Measurements from ENCODE around the gene ENC1. TPM values are rescaled to one million over a fixed set of nuclear protein-coding genes. Genes with fewer than 3 reads are reported as not detected.
A peak's percentile ranks its signal among the peaks of the same experiment; 100 is the strongest.
"Not testable (repeated sequence)": the region's sequence is repeated elsewhere in the genome, so short reads cannot be mapped to it uniquely, and the experiment has no call there.

ENC1 gene
- total RNA-seq, 1 donor from 2014 or later: 7.1 TPM

DNA sequence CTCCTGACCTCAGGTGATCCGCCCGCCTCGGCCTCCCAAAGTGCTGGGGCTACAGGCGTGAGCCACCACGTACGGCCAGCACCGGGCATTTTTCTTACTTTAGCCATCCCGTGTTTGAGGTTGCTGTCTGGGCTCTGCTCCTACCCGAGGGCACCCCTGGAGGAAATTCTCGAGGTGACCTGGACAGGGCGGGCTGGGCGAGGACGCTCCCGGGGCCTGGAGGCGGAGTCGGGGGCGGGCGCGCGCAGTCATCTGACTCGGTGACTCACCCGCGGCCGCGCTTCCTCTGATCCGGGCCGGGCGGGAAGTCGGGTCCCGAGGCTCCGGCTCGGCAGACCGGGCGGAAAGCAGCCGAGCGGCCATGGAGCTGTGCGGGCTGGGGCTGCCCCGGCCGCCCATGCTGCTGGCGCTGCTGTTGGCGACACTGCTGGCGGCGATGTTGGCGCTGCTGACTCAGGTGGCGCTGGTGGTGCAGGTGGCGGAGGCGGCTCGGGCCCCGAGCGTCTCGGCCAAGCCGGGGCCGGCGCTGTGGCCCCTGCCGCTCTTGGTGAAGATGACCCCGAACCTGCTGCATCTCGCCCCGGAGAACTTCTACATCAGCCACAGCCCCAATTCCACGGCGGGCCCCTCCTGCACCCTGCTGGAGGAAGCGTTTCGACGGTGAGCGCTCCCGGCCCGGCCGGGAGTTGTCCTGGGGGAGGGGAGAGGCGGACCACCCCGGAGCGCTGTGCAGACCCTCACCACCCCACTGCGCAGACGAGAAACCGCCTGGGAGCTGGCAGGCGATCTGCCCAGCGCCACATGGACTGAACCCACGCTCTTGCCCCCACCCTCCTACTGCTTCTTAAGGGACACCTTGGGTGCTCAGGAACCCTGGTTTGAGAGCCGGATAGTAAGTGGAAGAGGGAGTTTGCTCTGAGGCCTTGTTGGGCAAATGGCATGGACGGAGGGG lies 44.6 kb upstream of the ENC1 start, which contains the start of gene HEXB:
Gene HEXB (plus strand): TSS at position 334 of the 952 bp plus-strand sequence. CDS start 28 bp downstream, at position 362.
- Histone ChIP-seq H3K4me1 (peaks cover 21% of the 10 kb centered on the region), H3K9me3 (no peaks in the 10 kb centered on the region), H3K27me3 (no peaks in the 10 kb centered on the region), H3K27ac (peak within 1 kb of the TSS; percentile 86), H3K4me3 (peak within 1 kb of the TSS; percentile 65 to 79), H3K36me3 (peaks cover 0 to 6% of the 10 kb centered on the region in 2 donors)
- no peak for DNase-seq (ENCODE audit: extremely low spot score in 2 of 2)
- peak; percentile 28 to 80 for TF ChIP-seq POLR2A (IDR thresholded peaks at IDR 0.05)
- peak; percentile 74 to 87 for TF ChIP-seq POLR2AphosphoS5 (IDR thresholded peaks at IDR 0.05; ENCODE audit: insufficient read depth in 1 of 2, low read depth in 1 of 2)
- TF ChIP-seq, protein P1, sequence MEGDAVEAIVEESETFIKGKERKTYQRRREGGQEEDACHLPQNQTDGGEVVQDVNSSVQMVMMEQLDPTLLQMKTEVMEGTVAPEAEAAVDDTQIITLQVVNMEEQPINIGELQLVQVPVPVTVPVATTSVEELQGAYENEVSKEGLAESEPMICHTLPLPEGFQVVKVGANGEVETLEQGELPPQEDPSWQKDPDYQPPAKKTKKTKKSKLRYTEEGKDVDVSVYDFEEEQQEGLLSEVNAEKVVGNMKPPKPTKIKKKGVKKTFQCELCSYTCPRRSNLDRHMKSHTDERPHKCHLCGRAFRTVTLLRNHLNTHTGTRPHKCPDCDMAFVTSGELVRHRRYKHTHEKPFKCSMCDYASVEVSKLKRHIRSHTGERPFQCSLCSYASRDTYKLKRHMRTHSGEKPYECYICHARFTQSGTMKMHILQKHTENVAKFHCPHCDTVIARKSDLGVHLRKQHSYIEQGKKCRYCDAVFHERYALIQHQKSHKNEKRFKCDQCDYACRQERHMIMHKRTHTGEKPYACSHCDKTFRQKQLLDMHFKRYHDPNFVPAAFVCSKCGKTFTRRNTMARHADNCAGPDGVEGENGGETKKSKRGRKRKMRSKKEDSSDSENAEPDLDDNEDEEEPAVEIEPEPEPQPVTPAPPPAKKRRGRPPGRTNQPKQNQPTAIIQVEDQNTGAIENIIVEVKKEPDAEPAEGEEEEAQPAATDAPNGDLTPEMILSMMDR (IDR thresholded peaks at IDR 0.05): no peak
- intact Hi-C loops (cut with DNase I): no loop called here

DNA sequence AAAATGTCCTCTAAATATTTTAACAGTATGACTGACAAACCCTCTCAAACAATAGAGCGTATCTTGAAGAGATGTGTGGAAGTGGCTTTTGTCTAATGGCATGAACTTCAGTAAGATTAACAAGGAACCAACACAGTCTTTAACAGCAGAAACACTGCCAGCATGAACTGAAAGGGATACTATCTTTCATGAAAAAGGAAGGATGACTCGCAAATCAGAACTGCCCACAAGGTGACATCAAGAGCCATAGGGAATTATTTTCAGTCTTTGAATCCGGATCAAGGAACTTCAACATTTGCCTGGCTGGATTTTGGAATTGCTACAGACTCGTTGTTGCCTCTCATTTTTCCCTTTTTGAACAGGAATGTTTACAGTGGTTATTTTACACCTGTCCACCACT lies 39.4 kb upstream of the ENC1 start:
- no peaks in the 10 kb centered on the region for H3K9me3 ChIP-seq
- intact Hi-C loops (cut with DNase I): no loop called here
- no peak overlapping the region for H3K4me3 ChIP-seq
- H3K36me3 ChIP-seq: no peaks in the 10 kb centered on the region
- TF ChIP-seq POLR2AphosphoS5 (IDR thresholded peaks at IDR 0.05; ENCODE audit: insufficient read depth in 1 of 2, low read depth in 1 of 2) (no peak), POLR2A (IDR thresholded peaks at IDR 0.05) (no peak)
- TF ChIP-seq, protein P1 (IDR thresholded peaks at IDR 0.05): no peak
- H3K27me3 ChIP-seq: no peaks in the 10 kb centered on the region
- H3K27ac ChIP-seq: no peak overlapping the region
- DNase-seq (ENCODE audit: extremely low spot score in 2 of 2): no peak
- no peaks in the 10 kb centered on the region for H3K4me1 ChIP-seq

DNA sequence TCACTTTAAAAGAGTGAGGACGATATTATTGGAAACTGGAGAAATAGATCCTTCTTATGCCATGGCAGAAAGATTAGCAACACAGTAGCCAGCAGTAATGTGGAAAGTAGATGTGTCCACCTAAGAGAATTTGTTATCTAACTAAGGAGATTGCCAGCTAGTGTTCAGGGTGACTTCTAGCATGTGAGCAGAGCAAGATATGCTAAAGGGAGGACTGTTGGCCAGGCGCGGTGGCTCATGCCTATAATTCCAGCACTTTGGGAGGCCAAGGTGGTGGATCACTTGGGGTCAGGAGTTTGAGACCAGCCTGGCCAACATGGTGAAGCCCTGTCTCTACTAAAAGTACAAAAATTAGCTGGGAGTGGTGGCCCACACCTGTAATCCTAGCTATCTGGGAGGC lies 38.8 kb upstream of the ENC1 start:
- H3K9me3 ChIP-seq; intact Hi-C loops (cut with DNase I): not testable (repeated sequence)

DNA sequence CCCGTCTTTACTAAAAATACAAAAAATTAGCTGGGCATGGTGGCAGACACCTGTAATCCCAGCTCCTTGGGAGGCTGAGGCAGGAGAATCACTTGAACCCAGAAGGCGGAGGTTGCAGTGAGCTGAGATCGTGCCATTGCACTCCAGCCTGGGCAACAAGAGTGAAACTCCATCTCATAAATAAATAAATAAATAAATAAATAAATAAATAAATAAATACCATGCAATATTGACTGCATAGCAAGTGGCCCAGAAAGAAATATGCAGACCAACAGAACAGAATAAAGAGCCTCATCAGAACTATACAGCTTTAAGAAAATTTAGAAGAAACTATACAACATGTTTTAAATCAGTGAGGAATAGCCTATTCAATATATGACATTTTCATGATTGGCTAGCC lies 37.6 kb upstream of the ENC1 start:
- DNase-seq (ENCODE audit: extremely low spot score in 2 of 2); H3K4me1 ChIP-seq; H3K4me3 ChIP-seq; H3K36me3 ChIP-seq; H3K9me3 ChIP-seq; intact Hi-C loops (cut with DNase I); H3K27me3 ChIP-seq; H3K27ac ChIP-seq: not testable (repeated sequence)

More for the DNA sequence above, 38.8 kb upstream of the ENC1 start:
- H3K4me1 ChIP-seq; H3K27me3 ChIP-seq; H3K27ac ChIP-seq; H3K36me3 ChIP-seq; DNase-seq (ENCODE audit: extremely low spot score in 2 of 2); H3K4me3 ChIP-seq: not testable (repeated sequence)

GRCh38 chr5:74676466-74676865 lies 35.9 kb upstream of the ENC1 start:
- H3K4me1 ChIP-seq; H3K4me3 ChIP-seq; H3K9me3 ChIP-seq; DNase-seq (ENCODE audit: extremely low spot score in 2 of 2); H3K27me3 ChIP-seq; H3K36me3 ChIP-seq; H3K27ac ChIP-seq; intact Hi-C loops (cut with DNase I): not testable (repeated sequence)

DNA sequence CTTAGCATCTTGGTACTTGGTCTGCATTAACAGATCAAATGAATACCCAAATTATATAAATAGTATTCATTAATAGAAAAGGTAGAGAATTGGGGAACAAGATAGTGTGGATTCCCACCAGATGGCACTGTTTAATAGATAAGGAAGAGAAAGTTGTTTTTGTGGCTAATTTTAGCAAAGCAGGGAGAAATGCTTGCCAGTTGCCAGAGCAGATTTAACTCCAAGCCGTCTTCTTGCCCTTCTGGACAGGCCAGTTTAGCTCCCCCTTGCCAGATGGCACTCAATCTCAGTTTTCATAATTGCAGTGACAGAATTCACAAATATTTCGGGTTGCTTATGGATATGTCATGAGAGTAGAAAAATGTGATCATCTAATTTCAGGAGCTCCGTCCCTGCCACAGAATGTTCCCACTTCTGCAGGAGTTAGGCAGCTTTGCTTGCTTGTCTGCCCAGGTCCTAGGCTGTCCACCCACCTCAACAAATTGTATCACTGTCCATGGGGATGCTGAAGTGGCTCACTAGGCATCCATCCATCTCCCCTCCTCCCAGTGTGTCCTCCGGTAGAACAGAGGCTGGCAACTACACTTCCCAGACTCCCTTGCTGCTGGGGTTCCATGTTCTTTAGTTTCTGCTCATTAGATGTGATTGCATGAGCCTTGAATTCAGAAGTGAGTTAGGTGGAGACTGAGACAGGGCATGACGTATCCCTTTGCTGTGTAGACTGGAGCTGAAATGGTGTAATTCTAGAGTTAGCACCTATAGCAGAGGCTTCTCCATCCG lies 32.7 kb upstream of the ENC1 start:
- H3K27ac ChIP-seq: peak overlapping the region; percentile 37
- no peaks in the 10 kb centered on the region for H3K9me3 ChIP-seq
- intact Hi-C loops (cut with DNase I): no loop called here
- no peaks in the 10 kb centered on the region for H3K27me3 ChIP-seq
- no peak for TF ChIP-seq POLR2A (IDR thresholded peaks at IDR 0.05)
- TF ChIP-seq POLR2AphosphoS5 (IDR thresholded peaks at IDR 0.05; ENCODE audit: insufficient read depth in 1 of 2, low read depth in 1 of 2): no peak
- TF ChIP-seq, protein P1 (IDR thresholded peaks at IDR 0.05): peak; percentile 16 to 49 (median 37)
- H3K4me1 ChIP-seq: peaks cover 6% of the 10 kb centered on the region
- no peaks in the 10 kb centered on the region for H3K36me3 ChIP-seq
- H3K4me3 ChIP-seq: peak overlapping the region in 1 of 2 donors; percentile 13
- no peak for DNase-seq (ENCODE audit: extremely low spot score in 2 of 2)
